Measurements from ENCODE around the gene SCLT1. TPM values are rescaled to one million over a fixed set of nuclear protein-coding genes. Genes with fewer than 3 reads are reported as not detected.

SCLT1 gene
- total RNA-seq, 1 experiment from 2014 or later = 15.2 TPM

GRCh38 chr4:128951316-128951715 is 142.0 kb downstream of the SCLT1 start:
- POLR2A ChIA-PET (ENCODE audit: unreplicated experiment) = no interaction called here
- DNase-seq = no peak
- Histone ChIP-seq H3K4me2 (ENCODE audit: low read length) (no peak overlapping the region), H3K36me3 (ENCODE audit: low read depth, low read length) (no peaks in the 10 kb centered on the region), H3K9me2 (replicated peaks; ENCODE audit: low read length) (no peaks in the 10 kb centered on the region), H3K27me3 (ENCODE audit: low read length) (no peaks in the 10 kb centered on the region), H3K9ac (ENCODE audit: low read length) (no peak overlapping the region), H3K9me3 (ENCODE audit: low read length) (no peaks in the 10 kb centered on the region), H3K4me3 (ENCODE audit: low read length) (no peak overlapping the region), H3K79me2 (ENCODE audit: low read length) (no peaks in the 10 kb centered on the region), H3K27ac (ENCODE audit: low read length) (no peak overlapping the region), H4K20me1 (ENCODE audit: low read length) (no peaks in the 10 kb centered on the region), H2AFZ (ENCODE audit: low read length) (no peak overlapping the region), H3K4me1 (ENCODE audit: insufficient read depth, low read length) (no peaks in the 10 kb centered on the region), H3F3A (ENCODE audit: low read length, unreplicated experiment) (no peaks in the 10 kb centered on the region)
- intact Hi-C loops (cut with micrococcal nuclease) = no loop called here
- no peak for TF ChIP-seq EZH2 (IDR thresholded peaks at IDR 0.05; ENCODE audit: low read length, unreplicated experiment)
- TF ChIP-seq EZH2phosphoT487 (IDR thresholded peaks at IDR 0.05; ENCODE audit: borderline replicate concordance, low read length) = no peak
- no peak for TF ChIP-seq CTCF (conservative IDR thresholded peaks at IDR 0.05; ENCODE audit: low read depth, low read length)
- ATAC-seq = no peak
- no TSS peak for BruUV-seq (replicated peaks)
- CTCF ChIA-PET = no interaction called here

- H3K4me1 ChIP-seq (ENCODE audit: insufficient read depth, low read length) = no peaks in the 10 kb centered on the region
- H3K79me2 ChIP-seq (ENCODE audit: low read length) = no peaks in the 10 kb centered on the region
Observed at GRCh38 chr4:128950796-128951195, 142.5 kb downstream of the SCLT1 start.

GRCh38 chr4:128946916-128947315 is 146.4 kb downstream of the SCLT1 start:
- Histone ChIP-seq H3K4me1 (ENCODE audit: insufficient read depth, low read length) (no peaks in the 10 kb centered on the region), H3K4me3 (ENCODE audit: low read length) (no peak overlapping the region), H3K9ac (ENCODE audit: low read length) (no peak overlapping the region), H4K20me1 (ENCODE audit: low read length) (no peaks in the 10 kb centered on the region), H3K27me3 (ENCODE audit: low read length) (no peaks in the 10 kb centered on the region), H3K36me3 (ENCODE audit: low read depth, low read length) (no peaks in the 10 kb centered on the region), H3K27ac (ENCODE audit: low read length) (no peak overlapping the region), H3K79me2 (ENCODE audit: low read length) (no peaks in the 10 kb centered on the region), H3K4me2 (ENCODE audit: low read length) (no peak overlapping the region), H3K9me2 (replicated peaks; ENCODE audit: low read length) (no peaks in the 10 kb centered on the region), H3F3A (ENCODE audit: low read length, unreplicated experiment) (no peaks in the 10 kb centered on the region), H3K9me3 (ENCODE audit: low read length) (no peaks in the 10 kb centered on the region), H2AFZ (ENCODE audit: low read length) (no peak overlapping the region)
- ChIA-PET CTCF (no interaction called here), POLR2A (ENCODE audit: unreplicated experiment) (no interaction called here)
- BruUV-seq (replicated peaks) = no TSS peak
- TF ChIP-seq EZH2 (IDR thresholded peaks at IDR 0.05; ENCODE audit: low read length, unreplicated experiment) (no peak), CTCF (conservative IDR thresholded peaks at IDR 0.05; ENCODE audit: low read depth, low read length) (no peak), EZH2phosphoT487 (IDR thresholded peaks at IDR 0.05; ENCODE audit: borderline replicate concordance, low read length) (no peak)
- ATAC-seq (no peak), DNase-seq (no peak)
- intact Hi-C loops (cut with micrococcal nuclease) = no loop called here

More at GRCh38 chr4:128950796-128951195, 142.5 kb downstream of the SCLT1 start:
- intact Hi-C loops (cut with micrococcal nuclease) = no loop called here
- no peaks in the 10 kb centered on the region for H4K20me1 ChIP-seq (ENCODE audit: low read length)
- H3F3A ChIP-seq (ENCODE audit: low read length, unreplicated experiment) = no peaks in the 10 kb centered on the region
- CTCF ChIA-PET = no interaction called here
- no peak overlapping the region for H3K4me3 ChIP-seq (ENCODE audit: low read length)
- H3K4me2 ChIP-seq (ENCODE audit: low read length) = no peak overlapping the region
- H2AFZ ChIP-seq (ENCODE audit: low read length) = no peak overlapping the region
- ATAC-seq = no peak
- no peak overlapping the region for H3K27ac ChIP-seq (ENCODE audit: low read length)
- TF ChIP-seq EZH2 (IDR thresholded peaks at IDR 0.05; ENCODE audit: low read length, unreplicated experiment) (no peak), CTCF (conservative IDR thresholded peaks at IDR 0.05; ENCODE audit: low read depth, low read length) (no peak), EZH2phosphoT487 (IDR thresholded peaks at IDR 0.05; ENCODE audit: borderline replicate concordance, low read length) (no peak)
- no peaks in the 10 kb centered on the region for H3K9me3 ChIP-seq (ENCODE audit: low read length)
- no TSS peak for BruUV-seq (replicated peaks)
- H3K9me2 ChIP-seq (replicated peaks; ENCODE audit: low read length) = no peaks in the 10 kb centered on the region
- H3K36me3 ChIP-seq (ENCODE audit: low read depth, low read length) = no peaks in the 10 kb centered on the region
- no peaks in the 10 kb centered on the region for H3K27me3 ChIP-seq (ENCODE audit: low read length)
- DNase-seq = no peak
- no peak overlapping the region for H3K9ac ChIP-seq (ENCODE audit: low read length)
- POLR2A ChIA-PET (ENCODE audit: unreplicated experiment) = no interaction called here

All from PC-3 (cell line).